ENCODE data around the gene SAT1.

- TF ChIP-seq POLR2AphosphoS5 (IDR thresholded peaks at IDR 0.05) = no peak
- TF ChIP-seq CTCF (IDR thresholded peaks at IDR 0.05) = no peak
Measured at GRCh38 chrX:23764188-23764984, 18.6 kb upstream of the SAT1 start.

All from transverse colon (tissue), 4 donors.